ENCODE measurements around the gene PHAF1.

The PHAF1 gene

DNA sequence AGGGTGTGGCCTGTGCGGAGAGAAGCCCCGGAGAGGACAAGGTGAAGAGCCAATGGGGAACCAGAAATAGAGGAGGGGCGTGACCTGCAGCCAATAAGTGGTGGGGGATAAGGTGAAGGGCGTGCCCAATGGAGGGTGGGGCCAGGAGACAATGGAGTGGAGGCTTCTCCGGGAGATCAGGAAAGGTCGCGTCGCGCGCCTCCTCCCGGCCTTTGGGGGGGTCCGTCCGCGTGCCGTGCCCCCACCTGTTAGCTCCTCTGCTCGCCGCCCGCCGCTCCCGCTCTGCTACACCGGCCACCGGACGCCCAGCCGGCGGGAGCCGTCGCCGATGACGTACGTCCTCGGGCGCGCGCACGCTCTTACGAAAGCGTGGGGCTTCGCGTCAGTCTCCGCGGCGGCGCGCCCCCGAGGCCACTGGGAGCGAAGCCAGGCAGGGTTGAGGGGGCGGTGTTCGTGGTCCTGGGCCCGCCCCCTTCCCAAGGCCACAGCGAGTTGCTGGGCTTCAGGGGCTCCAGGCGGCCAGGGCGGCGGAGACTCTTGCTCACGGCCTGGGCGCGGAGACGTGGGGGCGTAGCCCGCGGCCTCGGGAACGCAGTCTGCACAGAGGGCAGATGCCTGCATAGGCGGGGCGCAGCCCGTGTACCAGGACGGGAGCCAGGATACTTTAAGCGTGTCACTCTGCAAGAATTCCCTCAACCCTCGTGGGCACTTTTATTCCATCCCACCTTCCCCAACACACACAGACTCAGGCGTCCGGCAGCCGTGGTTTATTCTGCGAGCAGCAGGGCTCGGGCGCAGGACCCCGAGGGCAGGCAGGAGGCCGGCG, 74.1 kb downstream of the PHAF1 start, which contains the start of gene MATCAP1:
Gene MATCAP1, minus strand, starts transcription at position 337 of the 826 bp plus-strand sequence. CDS start 3,353 bp downstream, outside the sequence.
- DNase-seq, result peak; percentile 90

DNA sequence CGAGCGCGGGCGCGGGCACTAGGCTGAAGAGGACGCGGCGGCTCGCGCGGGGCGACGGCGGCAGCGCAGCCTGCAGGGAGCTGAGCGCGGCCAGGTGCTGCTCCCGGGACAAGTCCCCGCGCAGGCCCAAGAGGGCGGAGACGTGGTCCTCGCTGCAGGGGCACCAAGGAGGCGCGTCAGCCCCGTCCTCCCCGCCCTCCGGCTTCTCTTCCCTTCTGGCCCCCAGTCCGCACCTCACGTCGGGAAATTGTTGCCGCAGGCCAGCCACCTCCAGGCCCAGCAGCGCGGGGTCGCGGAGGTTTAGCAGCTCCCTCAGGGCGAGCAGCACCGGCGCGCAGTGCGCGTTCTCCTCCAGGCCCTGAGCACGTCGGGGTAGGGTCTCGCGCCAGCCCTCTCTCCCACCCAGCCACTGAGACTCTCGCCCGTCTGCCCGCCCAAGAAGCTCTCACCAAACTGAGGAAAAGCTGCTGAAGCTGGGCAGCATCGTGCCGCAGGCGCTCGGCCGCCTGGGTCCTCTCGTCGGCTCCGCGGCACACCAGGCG, 74.8 kb downstream of the PHAF1 start:
- DNase-seq, result no peak

GRCh38 chr16:67184995-67185650, 75.4 kb downstream of the PHAF1 start:
- peak; percentile 87 for DNase-seq

- no peak for DNase-seq
Observed at GRCh38 chr16:67185651-67186134, 76.0 kb downstream of the PHAF1 start.

- no peak for DNase-seq
Observed at GRCh38 chr16:67186550-67186950, 76.8 kb downstream of the PHAF1 start.

- no peak for DNase-seq
Observed at GRCh38 chr16:67187175-67187890, 77.6 kb downstream of the PHAF1 start.

- DNase-seq, result no peak
Observed at GRCh38 chr16:67188323-67188722, 78.6 kb downstream of the PHAF1 start.

DNA sequence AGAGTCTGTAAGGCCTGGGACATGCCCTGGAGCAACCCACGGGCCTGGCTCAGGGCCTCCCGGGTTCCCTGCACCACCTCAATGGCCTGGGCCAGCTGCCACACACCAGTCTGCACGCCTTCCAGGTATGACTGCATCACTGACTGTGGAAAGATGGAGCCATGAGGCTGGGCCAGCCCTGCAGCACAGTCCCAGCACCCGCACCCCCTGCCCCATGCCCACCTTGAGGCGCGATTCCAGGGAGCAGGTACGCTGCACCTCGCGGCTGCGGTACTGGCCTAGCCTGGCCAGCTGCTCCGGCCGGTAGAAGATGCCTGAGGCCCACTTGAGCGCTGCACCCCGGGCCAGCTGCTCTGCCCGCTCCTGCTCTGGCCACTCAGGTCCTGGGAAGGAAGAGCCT, 79.1 kb downstream of the PHAF1 start:
- DNase-seq, result no peak

- no peak for DNase-seq
Observed at GRCh38 chr16:67190041-67190440, 80.3 kb downstream of the PHAF1 start, which contains the start of gene EXOC3L1. TSS of gene EXOC3L1 (minus strand) at chr16:67190136. CDS start at chr16:67189676, 460 bp downstream.

- no peak for DNase-seq
Observed at GRCh38 chr16:67190448-67191399, 81.0 kb downstream of the PHAF1 start.

GRCh38 chr16:67191411-67191994, 81.8 kb downstream of the PHAF1 start:
- no peak for DNase-seq

DNA sequence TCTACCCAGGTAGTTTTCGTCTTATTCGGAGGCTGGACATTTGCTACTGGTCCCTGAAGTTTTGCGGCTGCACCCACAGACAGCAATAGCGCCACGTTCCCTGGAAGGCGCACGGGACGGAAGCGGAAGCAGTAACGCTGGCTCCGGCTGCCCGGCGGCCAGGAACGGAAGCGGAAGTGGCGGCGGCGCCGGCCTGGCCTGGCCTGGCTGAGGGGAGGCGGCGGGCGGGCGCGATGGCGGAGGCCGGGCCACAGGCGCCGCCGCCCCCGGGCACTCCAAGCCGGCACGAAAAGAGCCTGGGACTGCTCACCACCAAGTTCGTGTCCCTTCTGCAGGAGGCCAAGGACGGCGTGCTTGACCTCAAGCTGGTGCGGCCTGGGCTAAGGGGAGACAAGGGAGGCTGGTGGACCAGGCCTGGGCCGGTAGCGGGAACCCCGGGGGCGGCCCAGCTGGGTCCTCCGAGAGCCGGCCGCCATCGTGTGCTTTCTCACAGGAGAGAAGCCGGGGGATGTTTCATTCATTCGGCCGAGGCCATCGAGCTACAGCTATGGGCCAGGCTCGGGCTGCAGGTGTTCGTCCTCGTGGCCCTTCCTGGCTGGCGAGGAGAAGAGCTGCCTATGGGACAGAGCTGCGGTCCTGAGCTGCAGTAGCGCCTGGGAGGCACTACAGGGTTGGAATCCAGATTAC, 82.4 kb downstream of the PHAF1 start, which contains the start of gene E2F4:
Gene E2F4, plus strand, starts transcription at position 161 of the 687 bp plus-strand sequence. Its CDS starts 73 bp downstream, at position 234.
- peak; percentile 82 for DNase-seq

GRCh38 chr16:67192781-67193361, 83.1 kb downstream of the PHAF1 start:
- DNase-seq, result no peak

GRCh38 chr16:67193536-67193935, 83.8 kb downstream of the PHAF1 start:
- DNase-seq, result no peak

- no peak for DNase-seq
Observed at GRCh38 chr16:67194260-67194659, 84.5 kb downstream of the PHAF1 start.

DNA sequence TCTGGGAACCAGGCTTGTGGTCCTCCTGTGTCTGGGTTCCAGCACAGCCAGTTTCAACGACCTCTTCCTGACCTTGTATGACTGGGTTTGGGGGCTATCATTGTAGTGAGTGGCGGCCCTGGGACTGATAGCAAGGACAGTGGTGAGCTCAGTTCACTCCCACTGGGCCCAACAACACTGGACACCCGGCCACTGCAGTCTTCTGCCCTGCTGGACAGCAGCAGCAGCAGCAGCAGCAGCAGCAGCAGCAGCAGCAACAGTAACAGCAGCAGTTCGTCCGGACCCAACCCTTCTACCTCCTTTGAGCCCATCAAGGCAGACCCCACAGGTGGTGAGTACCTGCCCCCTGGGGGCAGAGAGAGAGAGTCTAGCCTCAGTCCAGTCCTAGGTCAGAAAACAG, 85.9 kb downstream of the PHAF1 start:
- no peak for DNase-seq

- no peak for DNase-seq
Observed at GRCh38 chr16:67196881-67197280, 87.1 kb downstream of the PHAF1 start.

GRCh38 chr16:67197704-67198103, 88.0 kb downstream of the PHAF1 start:
- DNase-seq, result no peak

Data from activated CD4-positive, alpha-beta T cell treated with anti-CD3 and anti-CD28 coated beads, Interleukin-2, amount 50 U/mL, for 1 hour (primary cell).